ENCODE measurements around the gene PCDH9.

- TF ChIP-seq CTCF (IDR thresholded peaks at IDR 0.05; ENCODE audit: low read depth, low read length) (no peak), EZH2phosphoT487 (IDR thresholded peaks at IDR 0.05; ENCODE audit: low read depth) (no peak)
These were observed 2.2 kb upstream of the PCDH9 start for GRCh38 chr13:67232384-67232783.

Data from OCI-LY3 (cell line).